Natural killer cell (primary cell): ENCODE measurements around the gene LRP1B. TPM values are rescaled to one million over a fixed set of nuclear protein-coding genes. Genes with fewer than 3 reads are reported as not detected.

ENCODE experiments used
- ATAC-seq, 3 donors: fragments of 150-1000 bp in 2 of 3; fragments of 200-7000 bp in 1 of 3; cut with Tn5 transposase; 1 replicate in 1 of 3; 2 replicates in 2 of 3; pipeline ENCODE4 v1.10.0; 2021; ENCODE audit warnings: mild to moderate bottlenecking in 2 of 3, moderate library complexity in 2 of 3
- DNase-seq, 2 donors: peaks; one replicate each; pipeline versions ENCODE4 v3.0.0 to v3.0.0-alpha.2; 2013 to 2021; ENCODE audit warnings: mixed read lengths in 1 of 2
- H3K27ac ChIP-seq: one replicate; pipeline ENCODE4 v1.5.1; 2013; ENCODE audit warnings: mild to moderate bottlenecking, low read length
- H3K27me3 ChIP-seq: one replicate; pipeline ENCODE4 v1.6.1; 2013; ENCODE audit warnings: low read length; ENCODE audit not compliant: control insufficient read depth, insufficient read depth
- H3K36me3 ChIP-seq: one replicate; pipeline ENCODE4 v1.6.1; 2013; ENCODE audit warnings: low read length; ENCODE audit not compliant: control insufficient read depth, insufficient read depth
- H3K4me1 ChIP-seq: one replicate; pipeline ENCODE4 v1.6.1; 2013; ENCODE audit warnings: low read length; ENCODE audit not compliant: control insufficient read depth, insufficient read depth
- H3K4me3 ChIP-seq: one replicate; pipeline ENCODE4 v1.5.1; 2013; ENCODE audit warnings: low read length
- H3K9me3 ChIP-seq: one replicate; pipeline ENCODE4 v1.6.1; 2013; ENCODE audit warnings: low read length; ENCODE audit not compliant: control insufficient read depth, insufficient read depth
- H3K27ac Mint-ChIP-seq, 2 donors: one replicate each; pipeline ENCODE4 v1.8.0; 2022; ENCODE audit warnings: mild to moderate bottlenecking in 2 of 2, mixed read lengths in 2 of 2, moderate library complexity in 1 of 2
- H3K27me3 Mint-ChIP-seq, 2 donors: one replicate each; pipeline ENCODE4 v1.8.0; 2022; ENCODE audit warnings: low read depth in 2 of 2, mixed read lengths in 2 of 2
- H3K36me3 Mint-ChIP-seq: one replicate; pipeline ENCODE4 v1.8.0; 2022; ENCODE audit warnings: mixed read lengths
- H3K4me1 Mint-ChIP-seq, 2 donors: one replicate each; pipeline ENCODE4 v1.8.0; 2022; ENCODE audit warnings: mixed read lengths in 2 of 2
- H3K4me3 Mint-ChIP-seq: one replicate; pipeline ENCODE4 v1.8.0; 2022; ENCODE audit warnings: mild to moderate bottlenecking, moderate library complexity, mixed read lengths
- H3K9me3 Mint-ChIP-seq, 2 donors: one replicate each; pipeline ENCODE4 v1.8.0; 2022; ENCODE audit warnings: mixed read lengths in 2 of 2
- CTCF ChIP-seq: fragments of 200-600 bp; IDR thresholded peaks from one replicate; pipeline ENCODE4 v1.8.0; 2022; ENCODE audit warnings: antibody characterized with exemption
- WGBS: methylation state at CpG from one replicate; pipeline ENCODE4 v1.1.7; 2013; ENCODE audit warnings: missing lambda C conversion rate; ENCODE audit not compliant: insufficient coverage; 5-methylcytosine and 5-hydroxymethylcytosine counted together
- intact Hi-C: fragments of 100-400 bp; cut with micrococcal nuclease; formaldehyde crosslinking; loops from one replicate; pipeline ENCODE4 v1.14.2; 2022
- total RNA-seq, 4 donors: library from RNA; stranded (reverse); fragments of 120-200 nt in 1 of 4; gene quantifications; one replicate each; pipeline versions ENCODE4 v1.2.3 to v1.2.4, GENCODE V29; 2013 to 2022

LRP1B gene
- total RNA-seq, 3 donors from 2014 or later (not counting 1 experiment from before 2014, with no cell fraction given), result 0.05 TPM; not detected in 2

- Mint-ChIP-seq H3K9me3 (peaks cover 3 to 16% of the 10 kb centered on the region in 2 donors), H3K27me3 (no peaks in the 10 kb centered on the region), H3K4me1 (no peaks in the 10 kb centered on the region), H3K4me3 (no peak overlapping the region), H3K36me3 (no peaks in the 10 kb centered on the region), H3K27ac (no peak overlapping the region)
- H3K4me3 ChIP-seq, result no peak overlapping the region
- intact Hi-C loops, result no loop called here
- H3K4me1 ChIP-seq, result no peaks in the 10 kb centered on the region
- no CpG with 5 or more reads among the region's 5 CpGs for WGBS
- H3K36me3 ChIP-seq, result no peaks in the 10 kb centered on the region
- no peaks in the 10 kb centered on the region for H3K9me3 ChIP-seq
- no peaks in the 10 kb centered on the region for H3K27me3 ChIP-seq
- ATAC-seq (no peak), DNase-seq (no peak)
- no peak overlapping the region for H3K27ac ChIP-seq
- no peak for TF ChIP-seq CTCF
These were observed 613.5 kb downstream of the LRP1B start for GRCh38 chr2:141517180-141517851.

- Mint-ChIP-seq H3K27me3 (no peaks in the 10 kb centered on the region), H3K9me3 (peaks cover 3 to 10% of the 10 kb centered on the region in 2 donors)
- DNase-seq, result no peak
These were observed 614.9 kb downstream of the LRP1B start for GRCh38 chr2:141515931-141516330.

GRCh38 chr2:141513853-141514252 lies 617.0 kb downstream of the LRP1B start:
- H3K4me3 Mint-ChIP-seq, result no peak overlapping the region
- Histone ChIP-seq H3K27ac (no peak overlapping the region), H3K27me3 (no peaks in the 10 kb centered on the region), H3K9me3 (no peaks in the 10 kb centered on the region), H3K36me3 (no peaks in the 10 kb centered on the region), H3K4me3 (no peak overlapping the region), H3K4me1 (no peaks in the 10 kb centered on the region)
- H3K27ac Mint-ChIP-seq, result no peak overlapping the region
- ATAC-seq (no peak), DNase-seq (no peak)
- no peaks in the 10 kb centered on the region for H3K4me1 Mint-ChIP-seq
- H3K36me3 Mint-ChIP-seq, result no peaks in the 10 kb centered on the region
- WGBS, result 0% methylated on average over 1 of the region's 2 CpGs
- no peak for TF ChIP-seq CTCF
- H3K27me3 Mint-ChIP-seq, result no peaks in the 10 kb centered on the region
- intact Hi-C loops, result no loop called here
- H3K9me3 Mint-ChIP-seq, result peaks cover 7 to 11% of the 10 kb centered on the region in 2 donors

More at GRCh38 chr2:141515931-141516330, 614.9 kb downstream of the LRP1B start:
- Mint-ChIP-seq H3K27ac (no peak overlapping the region), H3K4me3 (no peak overlapping the region), H3K4me1 (no peaks in the 10 kb centered on the region), H3K36me3 (no peaks in the 10 kb centered on the region)
- intact Hi-C loops, result no loop called here
- no peak for ATAC-seq
- Histone ChIP-seq H3K9me3 (no peaks in the 10 kb centered on the region), H3K36me3 (no peaks in the 10 kb centered on the region), H3K27me3 (no peaks in the 10 kb centered on the region), H3K4me3 (no peak overlapping the region), H3K4me1 (no peaks in the 10 kb centered on the region), H3K27ac (no peak overlapping the region)
- no peak for TF ChIP-seq CTCF
